RWPE1 (cell line): ENCODE data around the gene MEIS3.

ENCODE experiments used
- CTCF ChIA-PET: fragments of 350-600 bp; sonication (Branson Sonifier 250); formaldehyde crosslinking; extraction: SDS; loops from one replicate; lab custom pipeline; 2021; lab: Yijun Ruan, JAX
- POLR2A ChIA-PET: fragments of 400-600 bp; formaldehyde crosslinking; extraction: SDS; loops from one replicate; lab custom pipeline; 2020; ENCODE audit warnings: antibody characterized with exemption; ENCODE audit not compliant: low non-redundant PET; lab: Yijun Ruan, JAX
- DNase-seq: peaks from one replicate; pipeline ENCODE4 v3.0.0; 2012; ENCODE audit warnings: low spot score
- H3K27ac ChIP-seq: fragments of 450-650 bp; 2 replicates; pipeline ENCODE4 v1.5.1; 2017
- CTCF ChIP-seq: fragments of 450-650 bp; conservative IDR thresholded peaks from 2 replicates; pipeline ENCODE4 v1.5.1; 2017; ENCODE audit warnings: low read depth, mild to moderate bottlenecking

Gene MEIS3

DNA sequence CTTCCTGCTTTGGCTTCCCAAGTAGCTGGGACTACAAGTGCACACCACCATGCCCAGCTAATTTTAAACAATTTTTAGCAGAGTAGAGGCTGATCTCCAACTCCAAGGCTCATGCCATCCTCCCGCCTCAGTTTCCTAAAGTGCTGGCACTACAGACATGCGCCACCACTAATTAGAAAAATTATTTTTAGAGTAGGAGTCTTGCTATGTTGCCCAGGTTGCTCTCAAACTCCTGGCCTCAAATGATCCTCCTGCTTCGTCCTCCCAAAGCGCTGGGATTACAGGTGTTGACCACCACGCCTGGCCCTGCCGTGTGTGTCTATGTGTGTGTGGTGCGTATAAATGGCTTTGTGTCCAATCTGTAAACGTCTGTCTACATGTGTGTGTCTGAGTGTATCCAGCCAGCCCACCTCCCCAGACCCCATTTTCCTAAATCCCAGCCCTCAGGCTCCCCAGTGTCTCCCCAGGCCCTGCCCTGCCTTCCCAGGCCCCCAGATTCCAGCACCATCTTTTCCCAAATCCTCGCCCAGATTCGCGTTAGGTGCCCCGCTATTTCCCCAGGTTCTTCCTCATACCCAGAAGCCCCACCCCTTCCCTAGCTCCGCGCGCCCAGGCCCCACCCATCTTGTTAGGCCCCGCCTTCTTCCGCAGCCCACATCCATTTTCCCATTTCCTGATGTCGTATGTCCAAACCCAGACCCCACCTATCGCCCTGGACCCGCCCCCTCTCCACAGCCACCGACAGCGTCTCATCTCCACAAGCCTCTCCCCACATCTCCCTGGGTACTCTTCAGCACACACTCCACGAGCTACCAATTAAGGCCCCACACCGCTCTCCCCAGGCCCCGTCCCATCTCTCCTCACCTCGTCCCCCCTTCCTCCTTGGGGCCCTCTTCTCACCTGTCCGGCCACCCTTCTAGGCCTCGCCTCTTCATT lies 27.5 kb upstream of the MEIS3 start:
- POLR2A ChIA-PET = interaction anchor here (0.6 to 1.0 kb wide), 3 partner anchors 10 to 37 kb away, joined by 3 read pairs; partner anchors contain the start of gene KPTN
- TF ChIP-seq CTCF = no peak
- peak; percentile 78 for DNase-seq
- CTCF ChIA-PET = interaction anchor here (0.6 to 4.8 kb wide), 5 partner anchors 10 to 257 kb away, joined by 3 to 21 read pairs (median 4); no protein-coding TSS in a partner anchor
- H3K27ac ChIP-seq = peak overlapping the region; percentile 63

DNA sequence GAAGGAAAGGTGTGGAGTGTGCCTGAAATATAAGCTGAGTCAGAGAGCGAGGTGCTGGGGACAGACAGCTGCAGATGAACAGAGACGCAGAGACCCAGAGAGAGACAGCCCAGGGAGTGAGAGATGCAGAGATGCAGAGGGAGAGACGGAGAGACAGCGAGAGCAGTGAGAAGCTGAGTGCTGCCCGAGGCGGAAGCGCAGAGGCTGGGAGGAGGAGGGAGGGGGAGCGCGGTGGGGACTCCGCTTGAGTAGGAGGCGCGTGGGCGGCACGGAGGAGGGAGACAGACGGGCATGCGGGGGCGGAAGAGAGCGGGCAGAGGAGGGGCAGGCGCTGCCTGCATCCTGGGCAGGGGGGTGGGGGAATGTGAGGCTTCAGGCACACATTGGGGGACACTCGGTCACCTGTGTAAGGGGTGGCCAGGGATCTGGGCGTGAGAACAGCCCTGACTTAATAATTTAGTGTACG lies 26.6 kb upstream of the MEIS3 start:
- H3K27ac ChIP-seq = peak overlapping the region; percentile 63
- no peak for DNase-seq
- TF ChIP-seq CTCF = no peak
- CTCF ChIA-PET = interaction anchor here (0.7 to 4.8 kb wide), 2 partner anchors 10 to 259 kb away, joined by 4 to 21 read pairs; no protein-coding TSS in a partner anchor
- POLR2A ChIA-PET = no interaction called here

- no peak overlapping the region for H3K27ac ChIP-seq
- no peak for TF ChIP-seq CTCF
- no peak for DNase-seq
- ChIA-PET POLR2A (no interaction called here), CTCF (interaction anchor here (0.7 to 4.8 kb wide), 3 partner anchors 9 to 259 kb away, joined by 4 to 21 read pairs (median 4); no protein-coding TSS in a partner anchor)
Observed at GRCh38 chr19:47445527-47445926, 26.2 kb upstream of the MEIS3 start.

- TF ChIP-seq CTCF = no peak
- POLR2A ChIA-PET = no interaction called here
- CTCF ChIA-PET = interaction anchor here (0.5 to 4.8 kb wide), 3 partner anchors 8 to 425 kb away, joined by 3 to 21 read pairs (median 3); no protein-coding TSS in a partner anchor
- DNase-seq = no peak
- H3K27ac ChIP-seq = no peak overlapping the region
Observed at GRCh38 chr19:47444388-47444821, 25.1 kb upstream of the MEIS3 start.

DNA sequence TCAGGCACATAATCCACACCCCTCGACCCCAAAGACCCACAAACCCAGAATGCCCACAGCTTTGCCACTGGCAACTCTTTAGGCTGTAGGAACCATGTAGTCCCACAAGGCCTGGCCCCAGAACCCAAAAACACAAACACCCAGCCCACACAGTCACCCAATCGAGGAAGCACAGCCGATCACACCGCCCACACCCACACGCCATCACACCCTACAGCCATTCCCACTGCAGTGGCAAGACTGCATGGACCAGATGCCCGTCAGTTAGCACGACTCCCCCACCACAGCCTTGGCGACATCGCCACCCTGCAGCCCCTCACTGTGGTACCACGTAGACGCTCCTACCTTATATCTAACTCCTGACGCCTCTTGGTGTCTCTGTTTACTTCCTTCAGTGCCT lies 24.0 kb upstream of the MEIS3 start:
- H3K27ac ChIP-seq = no peak overlapping the region
- DNase-seq = no peak
- no peak for TF ChIP-seq CTCF
- POLR2A ChIA-PET = no interaction called here
- CTCF ChIA-PET = interaction anchor here (0.6 to 0.7 kb wide), 2 partner anchors 51 to 255 kb away, joined by 3 to 4 read pairs; no protein-coding TSS in a partner anchor

GRCh38 chr19:47438793-47439220 lies 19.5 kb upstream of the MEIS3 start:
- DNase-seq = no peak
- no peak for TF ChIP-seq CTCF
- ChIA-PET CTCF (interaction anchor here (0.6 to 1.6 kb wide), 6 partner anchors 21 to 319 kb away, joined by 3 to 5 read pairs (median 4); partner anchors contain the start of gene NAPA), POLR2A (interaction anchor here (0.6 kb wide), 1 partner anchor 321 kb away, joined by 5 read pairs; no protein-coding TSS in a partner anchor)
- H3K27ac ChIP-seq = no peak overlapping the region
